Stimulated activated CD4-positive, alpha-beta T cell treated with anti-CD3 and anti-CD28 coated beads, TNF-alpha, amount 100 ng/mL, for 48 hours (primary cell): Measurements from ENCODE around the gene FBXL4.

Experiments
- DNase-seq, 3 donors: peaks; one replicate each; pipeline ENCODE4 v3.0.0-alpha.2; 2020; ENCODE audit warnings: low read depth in 3 of 3

FBXL4 gene

GRCh38 chr6:98838975-98839374 is 108.8 kb downstream of the FBXL4 start:
- DNase-seq = no peak

GRCh38 chr6:98838032-98838431 is 109.7 kb downstream of the FBXL4 start:
- no peak for DNase-seq

- DNase-seq = no peak
Observed at GRCh38 chr6:98836962-98837944, 110.5 kb downstream of the FBXL4 start.

GRCh38 chr6:98836025-98836961 is 111.5 kb downstream of the FBXL4 start:
- no peak for DNase-seq

- no peak for DNase-seq
Observed at GRCh38 chr6:98835149-98836024, 112.4 kb downstream of the FBXL4 start.

- DNase-seq = peak; percentile 40 to 65 (median 43)
Observed at GRCh38 chr6:98834060-98835031, 113.4 kb downstream of the FBXL4 start, which contains the start of gene POU3F2. Gene POU3F2 (plus strand): TSS chr6:98834574. CDS start chr6:98834874, 300 bp downstream.

- DNase-seq = no peak
Observed at GRCh38 chr6:98833307-98834059, 114.3 kb downstream of the FBXL4 start.

GRCh38 chr6:98833057-98833306 is 114.8 kb downstream of the FBXL4 start:
- DNase-seq = no peak

GRCh38 chr6:98832284-98833056 is 115.3 kb downstream of the FBXL4 start:
- DNase-seq = no peak

GRCh38 chr6:98831959-98832283 is 115.8 kb downstream of the FBXL4 start:
- no peak for DNase-seq

GRCh38 chr6:98831057-98831958 is 116.4 kb downstream of the FBXL4 start:
- DNase-seq = no peak

GRCh38 chr6:98830146-98830545 is 117.6 kb downstream of the FBXL4 start:
- no peak for DNase-seq

- DNase-seq = no peak
Observed at GRCh38 chr6:98828941-98829411, 118.8 kb downstream of the FBXL4 start.

- no peak for DNase-seq
Observed at GRCh38 chr6:98828211-98828788, 119.4 kb downstream of the FBXL4 start.

- DNase-seq = no peak
Observed at GRCh38 chr6:98827295-98828159, 120.2 kb downstream of the FBXL4 start.

GRCh38 chr6:98825600-98826230 is 122.0 kb downstream of the FBXL4 start:
- DNase-seq = no peak
